GM21447 (cell line): ENCODE measurements around the gene BNIP3.
A peak's percentile ranks its signal among the peaks of the same experiment; 100 is the strongest.

Experiments used
- ATAC-seq: cut with Tn5 transposase; IDR thresholded peaks from one replicate; pipeline ENCODE4 v1.9.1; 2021; ENCODE audit not compliant: unreplicated experiment

The BNIP3 gene, protein sequence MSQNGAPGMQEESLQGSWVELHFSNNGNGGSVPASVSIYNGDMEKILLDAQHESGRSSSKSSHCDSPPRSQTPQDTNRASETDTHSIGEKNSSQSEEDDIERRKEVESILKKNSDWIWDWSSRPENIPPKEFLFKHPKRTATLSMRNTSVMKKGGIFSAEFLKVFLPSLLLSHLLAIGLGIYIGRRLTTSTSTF

DNA sequence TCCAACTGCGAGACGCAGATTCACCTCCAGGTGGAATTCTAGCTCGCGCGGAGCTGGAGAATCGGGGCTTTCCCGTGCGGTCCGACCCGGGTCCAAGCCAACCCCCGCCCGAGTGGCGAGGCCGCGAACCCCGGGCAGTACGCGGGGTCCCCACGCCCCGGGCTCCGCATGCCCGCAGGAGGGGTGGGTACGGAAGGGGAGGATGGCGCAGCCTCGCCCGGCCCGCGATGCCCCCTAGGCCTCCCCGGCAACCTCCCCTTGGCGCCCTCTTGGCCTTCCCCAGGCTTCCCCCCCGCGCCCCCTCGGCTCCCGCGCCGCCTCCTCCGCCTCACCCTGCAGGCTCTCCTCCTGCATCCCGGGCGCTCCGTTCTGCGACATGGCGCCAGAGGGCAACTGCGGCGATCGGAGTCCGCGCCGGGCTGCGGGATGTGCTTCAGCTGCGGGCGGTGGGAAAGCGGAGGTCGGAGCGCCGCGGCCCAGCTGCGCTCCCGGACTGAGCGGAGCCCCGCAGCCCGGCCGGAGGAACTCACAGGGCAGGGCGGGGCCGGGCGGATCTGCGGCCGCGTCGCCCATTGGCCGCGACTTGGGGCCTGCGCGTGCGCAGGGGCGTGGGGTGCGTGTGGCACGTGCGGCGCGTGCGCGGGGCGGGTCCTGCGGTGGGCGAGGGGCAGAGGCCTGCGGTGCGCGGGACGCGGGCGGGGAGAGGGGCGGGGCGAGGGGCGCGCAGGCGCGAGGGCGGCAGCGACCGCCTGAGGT is at the start of gene BNIP3:
Gene BNIP3, minus strand, starts transcription at position 495 of the 756 bp plus-strand sequence. Its CDS starts 117 bp downstream, at position 378.
- ATAC-seq = peak; percentile 77

DNA sequence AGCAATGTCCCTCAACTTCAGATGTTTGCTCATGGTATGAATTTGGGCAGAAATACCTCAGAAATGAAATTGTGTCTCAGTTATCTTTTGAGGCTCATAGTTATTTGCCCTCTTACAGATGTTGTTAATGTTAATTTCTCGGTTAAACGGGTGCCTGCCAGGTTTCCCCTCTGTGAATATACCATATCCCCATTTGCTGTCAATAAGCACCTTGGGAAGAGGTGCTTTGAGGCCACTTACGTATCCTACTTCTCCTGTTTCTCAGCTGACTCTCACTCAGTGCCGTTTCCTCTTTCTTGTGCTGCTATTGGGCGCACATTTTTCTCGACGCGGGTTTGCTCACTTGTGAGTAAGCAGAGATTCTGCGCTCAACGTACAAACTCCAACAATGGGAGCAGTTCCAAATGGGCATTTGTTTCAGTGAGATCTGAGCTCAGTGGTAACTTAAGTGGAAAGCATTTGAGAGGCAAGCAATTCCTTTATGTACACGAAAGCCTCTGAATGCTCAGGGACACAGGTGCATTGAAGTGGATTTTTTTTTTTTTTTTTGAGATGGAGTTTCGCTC is 49.3 kb upstream of the BNIP3 start:
- no peak for ATAC-seq

GRCh38 chr10:132028706-132029105 is 47.0 kb upstream of the BNIP3 start:
- ATAC-seq = no peak

GRCh38 chr10:132027423-132027983 is 45.8 kb upstream of the BNIP3 start:
- ATAC-seq = no peak

- peak; percentile 75 for ATAC-seq
Measured at GRCh38 chr10:132023092-132023811, 41.5 kb upstream of the BNIP3 start.

- no peak for ATAC-seq
Measured at GRCh38 chr10:132022241-132022640, 40.5 kb upstream of the BNIP3 start.

DNA sequence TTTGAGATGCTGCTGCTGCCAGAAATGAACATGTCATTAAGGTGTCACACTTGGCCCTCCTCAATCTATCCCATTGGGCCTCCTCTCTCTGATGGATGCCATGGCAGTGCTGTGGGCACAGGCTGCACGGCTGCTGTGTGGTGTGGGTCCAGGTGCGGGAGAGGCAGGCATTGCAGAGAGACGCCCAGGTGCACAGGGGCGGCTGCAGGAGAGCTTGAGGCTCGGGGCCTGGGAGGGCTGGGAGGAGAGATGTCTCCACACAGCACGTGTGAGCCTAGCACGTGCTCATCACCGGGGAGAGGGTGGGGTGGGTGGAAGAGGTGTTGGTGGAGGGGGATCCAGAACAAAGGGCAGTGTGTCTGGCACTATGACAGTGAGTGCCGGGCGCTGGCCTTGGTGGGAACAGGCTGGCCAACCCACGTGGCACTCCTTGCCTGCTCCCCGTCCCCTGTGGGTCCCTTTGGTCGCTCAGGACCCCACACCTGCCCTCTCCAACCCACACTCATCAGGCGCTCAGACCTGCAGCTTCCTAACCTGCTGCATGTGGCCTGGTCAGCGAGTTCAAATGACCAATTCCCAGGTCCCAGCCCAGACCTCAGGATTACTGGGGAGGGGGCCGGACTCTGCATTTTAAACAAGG is 39.9 kb upstream of the BNIP3 start:
- no peak for ATAC-seq

- ATAC-seq = no peak
Measured at GRCh38 chr10:132021046-132021445, 39.3 kb upstream of the BNIP3 start.

- ATAC-seq = no peak
Measured at GRCh38 chr10:132020456-132020855, 38.7 kb upstream of the BNIP3 start.

DNA sequence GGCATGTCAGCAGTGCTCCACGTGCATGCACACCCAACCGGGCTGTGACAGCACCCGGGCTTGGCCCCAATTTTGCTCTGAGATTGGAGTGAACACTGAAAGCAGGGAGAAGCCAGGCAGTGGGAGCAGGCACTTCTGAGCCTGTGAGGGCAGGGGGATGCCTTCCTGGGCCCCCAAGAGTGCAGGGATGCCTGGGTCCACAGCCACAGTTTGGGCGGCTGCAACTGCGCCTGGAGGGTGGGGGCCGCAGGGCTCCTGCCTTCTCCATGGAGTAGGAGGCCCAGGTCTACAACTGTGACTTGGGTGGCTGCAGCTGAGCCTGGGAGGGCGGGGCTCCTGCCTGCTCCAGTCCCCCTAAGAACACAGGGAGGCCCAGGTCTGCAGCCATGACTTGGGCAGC is 37.6 kb upstream of the BNIP3 start:
- no peak for ATAC-seq

DNA sequence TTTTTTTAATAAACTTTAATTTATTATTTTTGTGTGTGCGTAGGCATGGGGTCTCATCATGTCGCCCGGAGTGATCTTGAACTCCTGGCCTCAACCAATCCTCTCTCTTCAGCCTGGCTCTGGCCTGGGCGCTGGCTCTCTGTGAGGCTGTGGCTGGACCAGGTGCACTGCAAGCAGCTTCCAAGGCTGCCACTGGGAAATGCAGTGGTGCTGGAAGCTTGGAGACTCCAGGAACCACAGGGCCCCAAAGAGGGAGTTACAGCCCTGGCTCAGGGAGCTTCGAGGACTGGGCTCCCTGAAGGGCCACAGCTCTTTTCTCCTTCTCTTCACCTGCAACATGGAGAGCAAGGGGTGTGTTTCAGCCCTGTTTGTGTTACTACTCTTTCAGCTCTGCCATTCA is 36.7 kb upstream of the BNIP3 start:
- no peak for ATAC-seq

DNA sequence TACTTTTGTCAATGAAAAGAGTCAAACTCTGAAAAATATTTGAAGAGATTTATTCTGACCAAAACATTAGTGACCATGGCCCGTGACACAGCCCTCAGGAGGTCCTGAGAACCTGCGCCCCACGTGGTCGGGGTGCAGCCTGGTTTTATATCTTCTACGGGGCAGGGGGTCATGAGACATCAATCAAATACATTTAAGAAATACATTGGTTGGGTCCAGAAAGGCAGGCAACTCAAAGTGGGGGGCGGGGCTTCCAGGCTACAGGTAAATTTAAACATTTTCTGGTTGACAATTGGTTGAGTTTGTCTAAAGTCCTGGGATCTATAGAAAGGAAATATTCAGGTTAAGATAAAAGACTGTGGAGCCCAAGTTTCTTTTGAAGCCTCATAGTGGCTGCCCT is 34.8 kb upstream of the BNIP3 start:
- ATAC-seq = no peak

GRCh38 chr10:132011445-132011844 is 29.7 kb upstream of the BNIP3 start:
- ATAC-seq = no peak

DNA sequence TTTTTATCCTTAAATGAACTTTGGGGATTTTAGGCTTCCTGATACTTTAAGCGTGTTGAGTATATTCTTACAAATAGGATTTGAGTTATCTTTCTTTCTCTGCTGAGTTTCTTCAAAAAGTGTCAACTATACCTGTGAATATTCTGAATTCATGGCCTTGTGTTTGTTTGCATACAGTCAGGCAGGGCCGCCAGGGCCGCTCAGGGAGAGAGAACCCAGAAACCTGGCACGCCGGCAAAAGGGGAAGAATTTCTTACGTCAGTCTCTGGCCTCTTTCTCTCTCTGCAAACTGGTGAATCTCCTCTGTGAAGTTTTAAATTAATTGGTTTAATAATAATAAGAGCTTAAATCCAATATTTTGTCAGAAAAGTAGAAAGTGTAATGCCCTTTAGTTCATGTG is 29.3 kb upstream of the BNIP3 start:
- no peak for ATAC-seq

DNA sequence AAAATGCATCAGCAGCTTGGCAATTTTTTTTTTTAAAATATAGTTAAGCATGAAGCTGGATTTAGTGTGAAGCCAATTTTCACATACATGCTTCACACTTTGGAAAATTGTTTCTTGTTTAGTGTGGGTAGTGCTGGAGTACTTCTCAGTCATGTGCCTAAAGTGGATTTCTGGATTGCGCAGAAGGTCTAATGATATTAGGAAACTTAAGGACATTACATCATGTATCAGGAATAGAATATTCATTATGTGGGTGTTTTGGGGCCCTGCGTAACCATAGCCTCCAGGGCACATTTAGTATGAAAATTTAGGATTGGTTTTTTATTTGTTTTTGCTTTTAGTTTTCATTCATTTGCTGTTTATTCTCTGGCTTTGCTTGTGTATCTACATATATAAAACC is 28.8 kb upstream of the BNIP3 start:
- no peak for ATAC-seq

DNA sequence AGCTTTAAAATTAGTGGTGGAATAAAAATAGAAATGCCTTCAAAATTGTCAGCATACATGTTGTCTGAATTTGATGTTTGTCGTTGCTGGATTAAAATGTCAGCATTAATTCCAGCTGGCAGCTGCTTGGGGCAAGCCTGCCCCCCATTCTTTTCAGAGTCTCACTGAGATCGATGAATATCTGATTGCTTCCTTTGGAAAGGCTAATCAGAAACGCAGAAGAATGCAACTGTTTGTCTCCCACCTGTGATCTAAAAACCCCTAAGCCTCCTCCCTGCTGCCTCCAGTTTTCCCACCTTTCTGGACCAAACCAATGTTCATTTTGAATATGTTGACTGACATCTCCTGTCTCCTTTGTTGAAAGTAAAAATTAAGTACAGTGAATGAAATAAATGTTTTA is 27.9 kb upstream of the BNIP3 start:
- no peak for ATAC-seq

DNA sequence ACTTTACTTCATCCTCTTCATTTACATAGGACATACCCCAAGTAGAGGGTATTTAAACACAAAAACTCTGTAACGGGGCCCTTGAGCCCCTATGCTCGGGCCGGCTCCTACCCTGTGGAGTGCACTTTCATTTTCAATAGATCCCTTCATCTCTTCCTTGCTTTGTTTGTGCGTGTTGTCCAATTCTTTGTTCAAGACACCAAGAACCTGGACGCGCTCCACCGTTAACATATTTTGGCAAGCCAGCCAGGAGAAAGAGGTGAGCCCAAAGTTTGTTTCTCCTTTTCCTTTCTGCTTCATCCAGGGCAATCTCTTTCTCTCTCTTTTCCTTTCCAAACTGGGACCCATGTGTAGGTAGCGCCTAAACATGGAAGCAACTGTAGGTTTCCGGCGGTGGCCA is 26.0 kb upstream of the BNIP3 start:
- no peak for ATAC-seq

DNA sequence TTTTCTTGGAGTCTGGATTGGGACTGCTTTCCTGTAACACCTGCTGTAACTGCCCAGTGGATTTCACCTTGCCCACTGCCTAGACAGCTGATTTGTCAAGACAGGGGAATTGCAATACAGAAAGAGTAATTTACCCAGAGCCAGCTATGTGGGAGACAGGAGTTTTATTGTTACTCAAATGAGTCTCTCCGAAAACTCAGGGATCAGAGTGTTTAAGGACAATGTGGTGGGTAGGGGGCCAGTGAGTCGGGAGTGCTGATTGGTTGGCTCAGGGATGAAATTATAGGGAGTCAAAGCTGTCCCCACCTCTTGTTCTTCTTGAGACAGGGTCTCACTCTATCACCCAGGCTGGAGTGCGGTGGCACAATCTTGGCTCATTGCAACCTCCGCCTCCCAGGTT is 25.2 kb upstream of the BNIP3 start:
- no peak for ATAC-seq

- no peak for ATAC-seq
Measured at GRCh38 chr10:132005147-132005546, 23.4 kb upstream of the BNIP3 start.

DNA sequence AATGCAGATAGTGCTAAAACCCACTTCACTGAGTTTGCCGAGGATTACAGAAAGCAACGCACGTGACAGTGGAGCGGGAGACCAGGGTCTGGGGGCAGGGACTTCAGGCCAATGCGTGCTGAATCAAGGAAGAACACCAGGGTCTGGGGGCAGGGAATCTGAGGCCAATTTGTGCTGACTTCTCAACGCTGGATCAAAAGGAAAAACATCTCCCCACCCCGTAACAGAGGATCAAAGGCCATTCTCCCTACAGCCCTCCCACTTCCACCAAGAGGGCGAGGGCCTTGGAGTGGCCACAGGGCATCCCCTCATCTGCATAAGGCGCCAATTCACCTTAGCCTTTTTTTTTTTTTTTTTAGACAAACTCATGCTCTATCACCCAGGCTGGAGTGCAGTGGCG is 22.3 kb upstream of the BNIP3 start:
- no peak for ATAC-seq
